H9 (cell line): ENCODE results near the gene FAM180B. TPM values are rescaled to one million over a fixed set of nuclear protein-coding genes. Genes with fewer than 3 reads are reported as not detected.
A peak's percentile ranks its signal among the peaks of the same experiment; 100 is the strongest.

Experiments
- DNase-seq: peaks from one replicate; pipeline ENCODE4 v3.0.0-alpha.2; 2017
- H2AFZ ChIP-seq: one replicate; pipeline ENCODE4 v1.6.1; 2013; ENCODE audit warnings: mild to moderate bottlenecking, low read length, control low read depth, moderate library complexity
- H2AK5ac ChIP-seq: 2 replicates; pipeline ENCODE4 v1.6.1; 2013; ENCODE audit warnings: low read length, control low read depth, mixed read lengths; ENCODE audit not compliant: insufficient read length
- H2BK120ac ChIP-seq: one replicate; pipeline ENCODE4 v1.6.1; 2013; ENCODE audit warnings: low read depth, mild to moderate bottlenecking, low read length, control low read depth, inconsistent platforms; ENCODE audit not compliant: poor library complexity, severe bottlenecking
- H2BK12ac ChIP-seq: 2 replicates; pipeline ENCODE4 v1.6.1; 2013; ENCODE audit warnings: low read length, control low read depth, mixed read lengths, low read depth; ENCODE audit not compliant: insufficient read length
- H2BK15ac ChIP-seq: 2 replicates; pipeline ENCODE4 v1.6.1; 2013; ENCODE audit warnings: low read depth, low read length, control low read depth
- H2BK20ac ChIP-seq: one replicate; pipeline ENCODE4 v1.6.1; 2013; ENCODE audit warnings: low read depth, mild to moderate bottlenecking, low read length, control low read depth, inconsistent platforms; ENCODE audit not compliant: poor library complexity, severe bottlenecking
- H2BK5ac ChIP-seq: 2 replicates; pipeline ENCODE4 v1.6.1; 2013; ENCODE audit warnings: low read length, control low read depth, mixed read lengths; ENCODE audit not compliant: insufficient read length
- H3K14ac ChIP-seq: 2 replicates; pipeline ENCODE4 v1.6.1; 2013; ENCODE audit warnings: low read length, control low read depth; ENCODE audit not compliant: insufficient read depth
- H3K18ac ChIP-seq: 2 replicates; pipeline ENCODE4 v1.6.1; 2013; ENCODE audit warnings: low read depth, mild to moderate bottlenecking, mixed read lengths, low read length, control low read depth; ENCODE audit not compliant: insufficient read length
- H3K23ac ChIP-seq: 2 replicates; pipeline ENCODE4 v1.6.1; 2013; ENCODE audit warnings: low read length, control low read depth, mixed read lengths, low read depth; ENCODE audit not compliant: insufficient read length
- H3K23me2 ChIP-seq: 2 replicates; pipeline ENCODE4 v1.6.1; 2013; ENCODE audit warnings: low read depth, mild to moderate bottlenecking, mixed read lengths, low read length, control low read depth; ENCODE audit not compliant: insufficient read length, poor library complexity, severe bottlenecking
- H3K27ac ChIP-seq: 2 replicates; pipeline ENCODE4 v1.5.1; 2013; ENCODE audit warnings: low read length, control low read depth, mixed read lengths, low read depth; ENCODE audit not compliant: insufficient read length
- H3K27me3 ChIP-seq: 2 replicates; pipeline ENCODE4 v1.6.1; 2013; ENCODE audit warnings: low read length, control low read depth, inconsistent platforms; ENCODE audit not compliant: insufficient read depth
- H3K4ac ChIP-seq: 2 replicates; pipeline ENCODE4 v1.6.1; 2013; ENCODE audit warnings: low read depth, mild to moderate bottlenecking, control low read depth, inconsistent platforms, low read length, moderate library complexity
- H3K4me1 ChIP-seq: 2 replicates; pipeline ENCODE4 v1.6.1; 2013; ENCODE audit warnings: low read length, control low read depth, inconsistent platforms; ENCODE audit not compliant: insufficient read depth
- H3K4me2 ChIP-seq: 2 replicates; pipeline ENCODE4 v1.6.1; 2013; ENCODE audit warnings: low read length, control low read depth, mixed read lengths; ENCODE audit not compliant: insufficient read length, insufficient read depth
- H3K56ac ChIP-seq: 2 replicates; pipeline ENCODE4 v1.6.1; 2013; ENCODE audit warnings: low read depth, mild to moderate bottlenecking, mixed read lengths, low read length, control low read depth; ENCODE audit not compliant: insufficient read length
- H3K79me1 ChIP-seq: 2 replicates; pipeline ENCODE4 v1.6.1; 2013; ENCODE audit warnings: low read depth, mild to moderate bottlenecking, moderate library complexity, low read length, control low read depth, inconsistent platforms; ENCODE audit not compliant: insufficient read depth, poor library complexity, severe bottlenecking
- H3K79me2 ChIP-seq: 2 replicates; pipeline ENCODE4 v1.6.1; 2013; ENCODE audit warnings: low read length, control low read depth, inconsistent platforms; ENCODE audit not compliant: insufficient read depth
- H3K9ac ChIP-seq: 2 replicates; pipeline ENCODE4 v1.6.1; 2013; ENCODE audit warnings: low read length, control low read depth, mixed read lengths; ENCODE audit not compliant: insufficient read length; ENCODE audit errors: extremely low read depth
- H3K9me3 ChIP-seq: one replicate; pipeline ENCODE4 v1.6.1; 2013; ENCODE audit warnings: low read depth, low read length, inconsistent platforms; ENCODE audit not compliant: control insufficient read depth
- H3T11ph ChIP-seq: one replicate; pipeline ENCODE4 v1.6.1; 2013; ENCODE audit warnings: mild to moderate bottlenecking, low read length, control low read depth, inconsistent platforms
- H4K20me1 ChIP-seq: one replicate; pipeline ENCODE4 v1.6.1; 2013; ENCODE audit not compliant: control insufficient read depth, insufficient read length, insufficient read depth
- H4K5ac ChIP-seq: 2 replicates; pipeline ENCODE4 v1.6.1; 2013; ENCODE audit warnings: low read depth, mild to moderate bottlenecking, mixed read lengths, low read length, control low read depth; ENCODE audit not compliant: insufficient read length
- H4K8ac ChIP-seq: replicated peaks from 2 replicates; pipeline ENCODE4 v1.6.1; 2013; ENCODE audit warnings: low read length, control low read depth, mixed read lengths, low read depth; ENCODE audit not compliant: insufficient read length
- H4K91ac ChIP-seq: 2 replicates; pipeline ENCODE4 v1.6.1; 2013; ENCODE audit warnings: low read depth, mild to moderate bottlenecking, moderate library complexity, mixed read lengths, low read length, control low read depth; ENCODE audit not compliant: insufficient read length
- H3K27ac Mint-ChIP-seq, 3 experiments: 2 replicates in 2 of 3; 3 replicates in 1 of 3; pipeline ENCODE4 v1.8.0; 2020 to 2021; ENCODE audit warnings: mixed read lengths in 3 of 3, mild to moderate bottlenecking in 1 of 3, moderate library complexity in 1 of 3
- H3K27me3 Mint-ChIP-seq: 2 replicates; pipeline ENCODE4 v1.8.0; 2021; ENCODE audit warnings: low read depth, mild to moderate bottlenecking, moderate library complexity, mixed read lengths
- H3K36me3 Mint-ChIP-seq, 3 experiments: 2 replicates in 2 of 3; 3 replicates in 1 of 3; pipeline ENCODE4 v1.8.0; 2020 to 2021; ENCODE audit warnings: low read depth in 3 of 3, mixed read lengths in 3 of 3; ENCODE audit not compliant: insufficient read depth in 1 of 3
- H3K4me1 Mint-ChIP-seq, 2 experiments: 2 replicates each; pipeline ENCODE4 v1.8.0; 2020; ENCODE audit warnings: mixed read lengths in 2 of 2
- H3K4me3 Mint-ChIP-seq, 2 experiments: 2 replicates in 1 of 2; 3 replicates in 1 of 2; pipeline ENCODE4 v1.8.0; 2020 to 2021; ENCODE audit warnings: mild to moderate bottlenecking in 2 of 2, mixed read lengths in 2 of 2, moderate library complexity in 1 of 2
- H3K9me3 Mint-ChIP-seq, 2 experiments: 2 replicates in 1 of 2; 3 replicates in 1 of 2; pipeline ENCODE4 v1.8.0; 2020; ENCODE audit warnings: mild to moderate bottlenecking in 2 of 2, mixed read lengths in 2 of 2, moderate library complexity in 1 of 2
- CTCF ChIP-seq: fragments of 200-600 bp; sonication (generic); conservative IDR thresholded peaks from 3 replicates; pipeline ENCODE4 v1.8.0; 2021; ENCODE audit warnings: antibody characterized with exemption, mild to moderate bottlenecking
- WGBS: extraction: QIAGEN DNeasy Blood & Tissue Kit; methylation state at CpG from one replicate; pipeline ENCODE4 v1.1.7; 2013; ENCODE audit warnings: missing lambda C conversion rate, low lambda C conversion rate, mixed read lengths; ENCODE audit not compliant: insufficient read length; ENCODE audit errors: extremely low coverage; 5-methylcytosine and 5-hydroxymethylcytosine counted together
- total RNA-seq: library from RNA; stranded (reverse); gene quantifications from 2 replicates; pipeline ENCODE4 v1.2.1, GENCODE V29; 2021

FAM180B gene
- total RNA-seq, 1 experiment from 2014 or later = 0.37 TPM

DNA sequence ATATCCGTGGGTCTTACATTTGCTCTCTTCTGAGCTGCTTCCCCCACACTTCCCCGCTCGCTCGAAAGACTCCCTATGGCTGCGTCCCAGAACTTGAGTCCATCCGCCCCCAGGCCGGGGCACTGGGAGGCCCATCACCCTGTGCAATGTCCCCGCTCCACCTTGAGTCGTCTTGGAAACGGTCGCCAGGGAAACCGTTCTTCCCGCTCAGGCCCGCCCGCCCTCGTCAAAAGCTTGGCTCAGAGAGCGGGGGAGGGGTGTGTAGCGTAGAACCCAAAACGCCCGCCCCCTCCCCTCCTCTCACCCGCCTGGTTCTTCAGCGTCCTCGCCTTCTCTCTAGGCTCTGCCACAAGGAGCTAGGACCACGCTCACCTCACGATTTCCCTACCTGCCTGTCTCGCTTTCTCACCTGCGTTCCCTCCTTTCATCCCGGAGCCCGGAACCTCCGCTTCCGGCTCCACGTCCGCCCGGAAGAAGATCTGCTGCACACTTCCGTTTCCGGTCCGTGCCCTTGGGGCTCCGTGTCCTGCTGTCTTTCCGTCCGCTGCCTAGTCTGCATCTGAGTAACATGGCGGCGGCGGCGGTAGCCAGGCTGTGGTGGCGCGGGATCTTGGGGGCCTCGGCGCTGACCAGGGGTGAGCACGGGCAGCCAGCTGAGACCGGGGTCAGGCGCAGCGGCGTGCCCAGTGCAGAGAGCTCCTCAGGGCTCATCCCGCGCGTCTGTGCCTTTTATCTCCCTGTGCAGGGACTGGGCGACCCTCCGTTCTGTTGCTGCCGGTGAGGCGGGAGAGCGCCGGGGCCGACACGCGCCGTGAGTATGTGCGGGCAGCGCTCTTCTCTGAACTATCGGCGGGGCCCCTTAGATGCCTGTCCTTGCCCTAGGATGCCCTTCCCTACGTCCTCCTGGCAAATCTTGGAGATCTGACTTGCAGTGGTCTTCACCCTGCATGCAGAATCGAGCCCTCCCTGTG lies 7.7 kb upstream of the FAM180B start, which contains the start of the genes KBTBD4 and NDUFS3:
KBTBD4 (minus strand) TSS at position 447 of the 971 bp plus-strand sequence; CDS start at position 428, 19 bp downstream.
NDUFS3 (plus strand) TSS at position 551 of the 971 bp plus-strand sequence; CDS start at position 569, 18 bp downstream.
- no peaks in the 10 kb centered on the region for H3K9me3 ChIP-seq
- peak within 1 kb of the TSS; percentile 94 for H3K9ac ChIP-seq
- no peaks in the 10 kb centered on the region for H3K27me3 ChIP-seq
- no peak within 1 kb of the TSS for H2AK5ac ChIP-seq
- H3K4ac ChIP-seq = no peak within 1 kb of the TSS; the same call in 1 of the 2 replicates
- peak; percentile 92 for DNase-seq
- peak within 1 kb of the TSS; percentile 99 for H3K14ac ChIP-seq
- peak within 1 kb of the TSS; percentile 37 for H4K8ac ChIP-seq
- peak within 1 kb of the TSS; percentile 100 for H3K27ac Mint-ChIP-seq
- no peak within 1 kb of the TSS for H3K23ac ChIP-seq
- H3K4me1 Mint-ChIP-seq = peaks cover 18 to 21% of the 10 kb centered on the region in 2 experiments
- peaks cover 6% of the 10 kb centered on the region for H3K79me1 ChIP-seq
- H2AFZ ChIP-seq = peak within 1 kb of the TSS; percentile 84
- H3K36me3 Mint-ChIP-seq = peaks cover 42 to 77% (median 72%) of the 10 kb centered on the region in 3 experiments
- H3K4me3 Mint-ChIP-seq = peak within 1 kb of the TSS; percentile 94 to 100
- no peaks in the 10 kb centered on the region for H3K27me3 Mint-ChIP-seq
- no peak within 1 kb of the TSS for H2BK12ac ChIP-seq
- no peaks in the 10 kb centered on the region for H4K20me1 ChIP-seq
- no peak for TF ChIP-seq CTCF
- H2BK15ac ChIP-seq = 0 out of 2 replicates have a peak within 1 kb of the TSS, but pooled peaks have one; percentile 9
- peaks cover 7% of the 10 kb centered on the region; the same call in 1 of the 2 replicates for H3K79me2 ChIP-seq
- no peak within 1 kb of the TSS for H2BK120ac ChIP-seq
- H3K4me1 ChIP-seq = peaks cover 5% of the 10 kb centered on the region
- H3T11ph ChIP-seq = no peak within 1 kb of the TSS
- no CpG with 5 or more reads among the region's 72 CpGs for WGBS
- peaks cover 4% of the 10 kb centered on the region for H3K23me2 ChIP-seq
- H2BK20ac ChIP-seq = no peak within 1 kb of the TSS
- peak within 1 kb of the TSS; percentile 37 for H4K5ac ChIP-seq
- no peak within 1 kb of the TSS for H4K91ac ChIP-seq
- peaks cover 0 to 3% of the 10 kb centered on the region in 2 experiments; a peak in 2 of 5 replicates for H3K9me3 Mint-ChIP-seq
- no peak within 1 kb of the TSS for H3K56ac ChIP-seq
- H3K27ac ChIP-seq = peak within 1 kb of the TSS; percentile 75
- peak within 1 kb of the TSS; percentile 99 for H3K18ac ChIP-seq
- peak within 1 kb of the TSS; percentile 94 for H2BK5ac ChIP-seq
- H3K4me2 ChIP-seq = peak within 1 kb of the TSS; percentile 98
